ENCODE data around the gene IPP.

IPP gene

DNA sequence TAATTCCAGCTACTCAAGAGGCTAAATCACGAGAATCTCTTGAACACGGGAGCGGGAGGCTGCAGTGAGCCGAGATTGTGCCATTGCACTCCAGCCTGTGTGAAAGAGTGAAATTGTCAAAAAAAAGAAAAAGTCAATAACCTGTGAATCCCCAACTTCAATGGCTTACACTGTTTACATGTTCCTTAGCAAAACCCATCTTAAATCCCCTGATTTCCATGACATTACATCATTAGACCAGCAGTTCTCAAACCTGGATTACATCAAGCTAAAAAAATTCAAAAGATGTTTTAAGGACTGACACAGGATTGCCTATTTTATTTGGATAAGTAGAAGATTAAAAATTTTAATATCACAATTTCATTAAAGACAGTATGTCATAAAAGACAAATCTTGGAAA is 76.5 kb downstream of the IPP start:
- Histone ChIP-seq H3K4me3 (ENCODE audit: low read depth, low read length) (no peak overlapping the region), H3K4me1 (ENCODE audit: control insufficient read depth, insufficient read depth, low read length) (peaks cover 8% of the 10 kb centered on the region; the same call in 1 of the 2 replicates), H3K27ac (ENCODE audit: extremely low read depth, low read depth, low read length) (no peak overlapping the region), H3K9me3 (ENCODE audit: control insufficient read depth, insufficient read depth, low read depth, low read length) (no peaks in the 10 kb centered on the region), H3K36me3 (ENCODE audit: control insufficient read depth in 2 of 2, insufficient read depth in 1 of 2, low read length in 2 of 2) (peaks cover 0 to 5% of the 10 kb centered on the region in 2 experiments; a peak in 2 of 3 replicates)
- POLR2A ChIA-PET, result interaction anchor here (1.1 to 2.1 kb wide), 2 partner anchors 12 to 13 kb away, joined by 3 to 7 read pairs; partner anchors contain the start of gene GPBP1L1
- TF ChIP-seq ZNF155 (tag by site-specific recombination; IDR thresholded peaks at IDR 0.05), result no peak
- no peak for TF ChIP-seq EGR2 (tag by site-specific recombination; IDR thresholded peaks at IDR 0.05; ENCODE audit: low read depth)
- no peak for TF ChIP-seq ZFHX2 (tag by site-specific recombination; conservative IDR thresholded peaks at IDR 0.05)
- peak; percentile 44; the same call in 1 of the 2 replicates for TF ChIP-seq PRDM1 (tag by site-specific recombination; IDR thresholded peaks at IDR 0.05)
- TF ChIP-seq ZNF366 (tag by site-specific recombination; conservative IDR thresholded peaks at IDR 0.05), result peak; percentile 48
- peak; percentile 68; the same call in 1 of the 2 replicates for TF ChIP-seq MZF1 (tag by site-specific recombination; IDR thresholded peaks at IDR 0.05; ENCODE audit: borderline replicate concordance)
- TF ChIP-seq, protein P1, sequence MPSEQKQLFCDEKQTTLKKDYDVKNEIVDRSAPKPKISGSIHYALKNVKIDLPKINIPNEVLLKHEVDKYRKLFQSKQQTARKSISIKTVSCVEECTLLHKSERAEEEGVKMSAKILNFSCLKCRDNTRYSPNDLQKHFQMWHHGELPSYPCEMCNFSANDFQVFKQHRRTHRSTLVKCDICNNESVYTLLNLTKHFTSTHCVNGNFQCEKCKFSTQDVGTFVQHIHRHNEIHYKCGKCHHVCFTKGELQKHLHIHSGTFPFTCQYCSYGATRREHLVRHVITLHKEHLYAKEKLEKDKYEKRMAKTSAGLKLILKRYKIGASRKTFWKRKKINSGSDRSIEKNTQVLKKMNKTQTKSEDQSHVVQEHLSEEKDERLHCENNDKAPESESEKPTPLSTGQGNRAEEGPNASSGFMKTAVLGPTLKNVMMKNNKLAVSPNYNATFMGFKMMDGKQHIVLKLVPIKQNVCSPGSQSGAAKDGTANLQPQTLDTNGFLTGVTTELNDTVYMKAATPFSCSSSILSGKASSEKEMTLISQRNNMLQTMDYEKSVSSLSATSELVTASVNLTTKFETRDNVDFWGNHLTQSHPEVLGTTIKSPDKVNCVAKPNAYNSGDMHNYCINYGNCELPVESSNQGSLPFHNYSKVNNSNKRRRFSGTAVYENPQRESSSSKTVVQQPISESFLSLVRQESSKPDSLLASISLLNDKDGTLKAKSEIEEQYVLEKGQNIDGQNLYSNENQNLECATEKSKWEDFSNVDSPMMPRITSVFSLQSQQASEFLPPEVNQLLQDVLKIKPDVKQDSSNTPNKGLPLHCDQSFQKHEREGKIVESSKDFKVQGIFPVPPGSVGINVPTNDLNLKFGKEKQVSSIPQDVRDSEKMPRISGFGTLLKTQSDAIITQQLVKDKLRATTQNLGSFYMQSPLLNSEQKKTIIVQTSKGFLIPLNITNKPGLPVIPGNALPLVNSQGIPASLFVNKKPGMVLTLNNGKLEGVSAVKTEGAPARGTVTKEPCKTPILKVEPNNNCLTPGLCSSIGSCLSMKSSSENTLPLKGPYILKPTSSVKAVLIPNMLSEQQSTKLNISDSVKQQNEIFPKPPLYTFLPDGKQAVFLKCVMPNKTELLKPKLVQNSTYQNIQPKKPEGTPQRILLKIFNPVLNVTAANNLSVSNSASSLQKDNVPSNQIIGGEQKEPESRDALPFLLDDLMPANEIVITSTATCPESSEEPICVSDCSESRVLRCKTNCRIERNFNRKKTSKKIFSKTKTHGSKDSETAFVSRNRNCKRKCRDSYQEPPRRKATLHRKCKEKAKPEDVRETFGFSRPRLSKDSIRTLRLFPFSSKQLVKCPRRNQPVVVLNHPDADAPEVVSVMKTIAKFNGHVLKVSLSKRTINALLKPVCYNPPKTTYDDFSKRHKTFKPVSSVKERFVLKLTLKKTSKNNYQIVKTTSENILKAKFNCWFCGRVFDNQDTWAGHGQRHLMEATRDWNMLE (tag by site-specific recombination; conservative IDR thresholded peaks at IDR 0.05; ENCODE audit: low read depth), result no peak
- no peak for TF ChIP-seq ZNF558 (tag by site-specific recombination; IDR thresholded peaks at IDR 0.05)
- no peak for TF ChIP-seq ZNF660 (tag by site-specific recombination; IDR thresholded peaks at IDR 0.05)
- no peak for TF ChIP-seq ZNF248 (tag by site-specific recombination; IDR thresholded peaks at IDR 0.05)
- TF ChIP-seq, protein P2, sequence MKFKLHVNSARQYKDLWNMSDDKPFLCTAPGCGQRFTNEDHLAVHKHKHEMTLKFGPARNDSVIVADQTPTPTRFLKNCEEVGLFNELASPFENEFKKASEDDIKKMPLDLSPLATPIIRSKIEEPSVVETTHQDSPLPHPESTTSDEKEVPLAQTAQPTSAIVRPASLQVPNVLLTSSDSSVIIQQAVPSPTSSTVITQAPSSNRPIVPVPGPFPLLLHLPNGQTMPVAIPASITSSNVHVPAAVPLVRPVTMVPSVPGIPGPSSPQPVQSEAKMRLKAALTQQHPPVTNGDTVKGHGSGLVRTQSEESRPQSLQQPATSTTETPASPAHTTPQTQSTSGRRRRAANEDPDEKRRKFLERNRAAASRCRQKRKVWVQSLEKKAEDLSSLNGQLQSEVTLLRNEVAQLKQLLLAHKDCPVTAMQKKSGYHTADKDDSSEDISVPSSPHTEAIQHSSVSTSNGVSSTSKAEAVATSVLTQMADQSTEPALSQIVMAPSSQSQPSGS (tag by site-specific recombination; IDR thresholded peaks at IDR 0.05; ENCODE audit: low read depth), result peak; percentile 58
- TF ChIP-seq ZEB2 (tag by site-specific recombination; IDR thresholded peaks at IDR 0.05), result no peak
- CTCF ChIA-PET, result interaction anchor here (0.7 kb wide), 1 partner anchor 927 kb away, joined by 4 read pairs; no protein-coding TSS in a partner anchor

DNA sequence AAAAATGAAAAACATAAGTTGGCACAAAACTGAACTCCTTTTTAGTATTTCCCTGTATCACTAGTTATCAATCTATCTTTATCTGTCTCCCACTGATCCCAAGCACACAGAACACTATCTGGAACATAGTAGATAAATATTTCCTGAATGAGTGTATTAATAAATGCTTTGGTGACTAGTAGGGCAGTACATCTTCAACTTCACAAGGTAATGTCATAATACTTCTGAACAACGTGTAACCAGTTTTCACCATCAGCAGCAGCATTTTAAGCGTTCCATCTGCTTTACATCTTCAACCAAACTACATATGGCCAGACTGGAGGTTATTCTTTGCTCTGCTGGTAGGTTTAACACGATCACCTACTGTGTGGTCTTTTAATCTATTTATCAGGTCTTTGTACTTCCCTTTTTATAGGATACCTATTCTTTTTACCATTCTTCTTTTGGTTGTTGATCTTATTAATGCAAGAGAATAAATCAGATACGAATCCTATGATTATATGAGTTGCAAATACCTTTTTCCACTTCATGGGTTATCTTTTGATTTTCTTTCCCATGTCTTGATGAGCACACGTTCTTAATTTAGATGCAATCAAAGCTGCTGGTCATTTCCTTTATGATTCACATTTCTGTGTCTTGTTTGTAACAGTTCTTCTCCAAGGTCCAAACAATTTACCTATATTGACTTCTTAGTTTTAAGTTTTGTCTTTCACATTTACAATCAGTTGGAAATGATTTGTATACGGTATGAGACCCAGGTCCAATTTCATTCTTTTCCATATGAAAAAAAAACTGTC is 80.4 kb downstream of the IPP start:
- POLR2A ChIA-PET, result interaction anchor here (0.6 to 1.5 kb wide), 2 partner anchors 16 to 70 kb away, joined by 4 to 10 read pairs; partner anchors contain the start of gene GPBP1L1
- Histone ChIP-seq H3K9me3 (ENCODE audit: control insufficient read depth, insufficient read depth, low read depth, low read length) (no peaks in the 10 kb centered on the region), H3K27ac (ENCODE audit: extremely low read depth, low read depth, low read length) (no peak overlapping the region), H3K36me3 (ENCODE audit: control insufficient read depth in 2 of 2, insufficient read depth in 1 of 2, low read length in 2 of 2) (peaks cover 0 to 5% of the 10 kb centered on the region in 2 experiments; a peak in 2 of 3 replicates), H3K4me1 (ENCODE audit: control insufficient read depth, insufficient read depth, low read length) (no peaks in the 10 kb centered on the region), H3K4me3 (ENCODE audit: low read depth, low read length) (no peak overlapping the region)
- no peak for TF ChIP-seq ZNF112 (tag by site-specific recombination; IDR thresholded peaks at IDR 0.05)
- TF ChIP-seq, protein P3, sequence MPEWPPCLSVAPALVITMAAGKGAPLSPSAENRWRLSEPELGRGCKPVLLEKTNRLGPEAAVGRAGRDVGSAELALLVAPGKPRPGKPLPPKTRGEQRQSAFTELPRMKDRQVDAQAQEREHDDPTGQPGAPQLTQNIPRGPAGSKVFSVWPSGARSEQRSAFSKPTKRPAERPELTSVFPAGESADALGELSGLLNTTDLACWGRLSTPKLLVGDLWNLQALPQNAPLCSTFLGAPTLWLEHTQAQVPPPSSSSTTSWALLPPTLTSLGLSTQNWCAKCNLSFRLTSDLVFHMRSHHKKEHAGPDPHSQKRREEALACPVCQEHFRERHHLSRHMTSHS (tag by site-specific recombination; IDR thresholded peaks at IDR 0.05), result no peak
- no peak for TF ChIP-seq ZNF560 (tag by site-specific recombination; IDR thresholded peaks at IDR 0.05; ENCODE audit: borderline replicate concordance)
- TF ChIP-seq ZFHX2 (tag by site-specific recombination; conservative IDR thresholded peaks at IDR 0.05), result no peak
- TF ChIP-seq ZNF600 (tag by site-specific recombination; IDR thresholded peaks at IDR 0.05), result no peak
- TF ChIP-seq IKZF3 (tag by site-specific recombination; IDR thresholded peaks at IDR 0.05), result no peak
- TF ChIP-seq ZNF416 (tag by site-specific recombination; IDR thresholded peaks at IDR 0.05), result no peak
- TF ChIP-seq ZNF585B (tag by site-specific recombination; IDR thresholded peaks at IDR 0.05), result no peak
- no peak for TF ChIP-seq ZNF157 (tag by site-specific recombination; IDR thresholded peaks at IDR 0.05)
- TF ChIP-seq ZNF701 (tag by site-specific recombination; IDR thresholded peaks at IDR 0.05), result no peak
- no peak for TF ChIP-seq ZNF426 (tag by site-specific recombination; IDR thresholded peaks at IDR 0.05)
- TF ChIP-seq ZNF223 (tag by site-specific recombination; IDR thresholded peaks at IDR 0.05), result no peak
- CTCF ChIA-PET, result no interaction called here

Measured in HEK293 (cell line).